GM19395 (cell line): ENCODE results near the gene KMT2D.

Experiments
- ATAC-seq: cut with Tn5 transposase; IDR thresholded peaks from one replicate; pipeline ENCODE4 v1.9.1; 2021; ENCODE audit warnings: mild to moderate bottlenecking, moderate library complexity; ENCODE audit not compliant: unreplicated experiment

Gene KMT2D

DNA sequence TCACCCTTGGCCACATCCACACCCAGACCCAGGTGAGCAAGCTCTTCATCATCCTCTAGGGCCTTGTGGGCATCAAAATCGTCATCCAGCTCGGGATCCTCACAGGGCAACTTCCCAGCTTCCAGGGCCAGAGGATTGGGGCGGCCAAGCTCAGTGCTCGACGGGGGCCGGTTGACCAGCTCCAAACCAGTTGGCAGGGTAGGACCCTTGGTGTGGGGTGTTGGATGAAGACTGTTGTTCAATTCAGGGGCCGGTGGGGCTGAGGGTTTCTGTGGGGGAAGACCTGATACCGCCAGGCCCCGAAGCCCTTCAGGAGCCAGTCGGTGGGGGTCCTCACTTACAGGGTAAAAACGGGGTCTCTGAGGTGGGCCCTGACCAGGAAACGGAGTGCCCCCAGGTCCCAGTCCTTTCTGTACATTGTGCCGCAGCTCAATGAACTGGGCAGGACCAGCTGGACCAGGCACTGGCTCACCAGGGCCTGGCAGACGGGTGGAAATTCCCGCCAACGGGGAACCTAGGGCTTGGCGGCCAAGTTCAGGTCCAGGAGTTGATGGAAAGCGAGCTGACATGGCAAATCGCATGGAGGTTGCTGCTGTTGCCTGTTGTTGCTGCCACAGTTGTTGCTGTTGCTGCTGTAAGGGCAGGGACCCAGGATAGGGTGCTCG lies 22.2 kb downstream of the KMT2D start:
- ATAC-seq = no peak

DNA sequence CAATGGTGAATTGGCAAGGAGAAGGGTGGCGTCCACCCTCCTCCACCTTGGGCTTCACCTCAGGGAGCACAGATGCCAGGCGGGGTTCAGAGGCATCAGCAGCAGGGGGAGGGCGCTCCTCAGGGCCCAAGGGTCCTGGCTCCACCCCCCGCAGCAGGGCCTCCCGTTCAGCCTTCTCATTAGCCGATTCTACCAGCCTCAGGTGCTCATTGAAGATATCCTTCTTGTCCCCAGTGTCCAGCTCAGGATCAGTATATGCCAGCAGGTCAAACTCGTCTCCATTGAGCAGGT lies 22.7 kb downstream of the KMT2D start:
- no peak for ATAC-seq

DNA sequence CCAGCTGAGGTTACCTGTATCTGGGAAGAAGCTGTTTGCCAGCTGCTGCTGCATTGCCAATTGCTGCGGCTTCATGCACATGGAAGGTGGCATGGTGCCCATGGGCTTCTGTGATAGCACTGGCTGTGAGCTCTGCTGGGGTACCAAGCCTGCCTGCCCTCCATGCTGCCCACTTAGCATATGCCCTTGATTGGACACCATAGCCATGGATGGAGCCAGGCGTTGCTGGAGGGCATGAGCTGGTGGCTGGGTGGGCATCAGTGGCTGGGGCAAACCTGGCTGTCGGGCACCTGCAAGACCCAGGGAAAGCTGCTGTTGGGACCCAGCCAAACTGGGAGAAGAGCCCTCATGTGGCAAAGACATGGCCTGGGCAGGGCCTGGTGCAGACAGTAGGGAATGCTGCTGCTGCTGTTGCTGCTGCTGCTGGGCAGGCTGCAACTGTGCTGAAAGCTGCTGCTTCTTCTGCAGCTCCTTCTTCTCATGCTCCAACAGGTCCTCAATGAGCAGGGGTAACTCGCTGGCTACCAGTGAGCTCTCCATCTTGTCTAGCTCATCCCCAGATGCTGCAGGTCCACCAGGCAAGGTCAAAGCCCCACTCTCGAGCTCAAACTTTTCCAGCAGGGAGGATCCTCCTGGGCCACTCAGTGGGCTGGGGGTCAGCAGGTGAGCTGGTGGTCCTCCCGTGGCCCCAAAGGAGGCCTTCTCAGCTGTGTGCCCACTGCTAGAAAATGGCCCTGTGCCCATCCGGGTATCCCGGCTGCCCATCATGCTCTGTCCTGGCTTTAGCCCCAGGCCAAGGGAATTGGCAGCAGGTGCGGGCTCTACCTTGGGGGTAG lies 23.3 kb downstream of the KMT2D start:
- no peak for ATAC-seq

DNA sequence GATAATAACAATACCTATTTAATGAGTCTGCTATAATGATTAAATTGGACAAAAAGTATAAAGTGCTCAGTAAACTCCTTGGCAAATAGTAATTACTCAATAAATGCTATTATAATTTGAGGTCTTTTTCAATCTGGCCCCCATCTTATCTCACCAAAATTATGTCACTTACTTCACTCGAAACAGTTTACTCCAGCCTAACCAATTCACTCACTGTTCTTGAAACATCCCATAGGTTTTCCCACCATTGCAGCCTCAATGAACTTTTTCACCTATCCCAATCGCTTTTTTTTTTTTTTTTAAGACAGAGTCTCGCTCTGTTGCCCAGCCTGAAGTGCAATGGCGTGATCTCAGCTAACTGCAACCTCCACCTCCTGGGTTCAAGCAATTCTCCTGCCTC lies 24.6 kb downstream of the KMT2D start:
- no peak for ATAC-seq

DNA sequence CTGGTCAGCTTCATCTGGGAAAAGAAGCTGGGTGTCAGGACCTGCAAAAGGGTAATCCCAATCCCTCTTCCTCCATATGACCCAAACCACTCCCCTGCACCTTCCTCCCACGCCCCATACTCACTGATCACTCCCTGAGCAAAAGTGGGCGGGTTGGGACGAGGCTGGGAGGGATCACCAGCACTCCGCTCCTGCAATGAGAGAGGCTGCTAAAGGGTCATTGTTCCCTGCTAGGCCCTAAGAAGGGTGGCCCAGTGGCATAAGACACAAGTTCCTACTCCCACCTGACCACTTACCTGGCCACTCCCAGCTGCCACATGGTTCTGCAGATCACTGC lies 26.3 kb downstream of the KMT2D start:
- no peak for ATAC-seq

DNA sequence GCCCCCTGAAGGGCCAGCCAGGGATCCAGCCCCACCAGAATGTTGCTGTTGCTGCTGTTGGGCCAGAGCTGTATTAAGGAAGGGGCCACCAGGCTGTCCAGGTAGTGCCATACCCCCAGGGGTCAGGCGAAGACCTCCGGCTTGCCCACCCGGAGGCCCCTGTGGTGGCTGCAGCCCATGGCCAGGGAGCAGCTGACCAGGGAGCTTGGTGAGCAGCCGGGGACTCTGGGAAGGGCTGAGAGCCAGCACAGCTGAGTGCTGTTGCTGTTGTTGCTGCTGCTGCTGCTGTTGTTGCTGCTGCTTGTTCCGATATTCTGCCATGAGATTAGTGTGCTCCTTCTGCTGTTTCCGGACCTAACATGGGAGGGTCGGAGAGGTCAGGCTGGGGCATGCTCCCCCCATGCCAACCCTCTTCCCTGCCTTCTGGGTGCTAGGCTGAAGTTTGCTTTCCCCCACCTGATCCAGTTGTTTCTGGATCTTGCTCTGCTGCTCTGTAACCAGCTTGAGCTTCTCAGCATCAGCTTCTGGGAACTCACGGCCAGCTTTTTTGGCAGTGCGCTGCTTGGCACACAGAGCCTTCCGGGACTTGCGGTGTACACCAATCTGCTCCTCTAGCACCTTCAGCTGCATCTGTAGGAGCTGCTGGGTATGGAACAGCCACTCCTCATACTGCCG lies 26.8 kb downstream of the KMT2D start:
- no peak for ATAC-seq

DNA sequence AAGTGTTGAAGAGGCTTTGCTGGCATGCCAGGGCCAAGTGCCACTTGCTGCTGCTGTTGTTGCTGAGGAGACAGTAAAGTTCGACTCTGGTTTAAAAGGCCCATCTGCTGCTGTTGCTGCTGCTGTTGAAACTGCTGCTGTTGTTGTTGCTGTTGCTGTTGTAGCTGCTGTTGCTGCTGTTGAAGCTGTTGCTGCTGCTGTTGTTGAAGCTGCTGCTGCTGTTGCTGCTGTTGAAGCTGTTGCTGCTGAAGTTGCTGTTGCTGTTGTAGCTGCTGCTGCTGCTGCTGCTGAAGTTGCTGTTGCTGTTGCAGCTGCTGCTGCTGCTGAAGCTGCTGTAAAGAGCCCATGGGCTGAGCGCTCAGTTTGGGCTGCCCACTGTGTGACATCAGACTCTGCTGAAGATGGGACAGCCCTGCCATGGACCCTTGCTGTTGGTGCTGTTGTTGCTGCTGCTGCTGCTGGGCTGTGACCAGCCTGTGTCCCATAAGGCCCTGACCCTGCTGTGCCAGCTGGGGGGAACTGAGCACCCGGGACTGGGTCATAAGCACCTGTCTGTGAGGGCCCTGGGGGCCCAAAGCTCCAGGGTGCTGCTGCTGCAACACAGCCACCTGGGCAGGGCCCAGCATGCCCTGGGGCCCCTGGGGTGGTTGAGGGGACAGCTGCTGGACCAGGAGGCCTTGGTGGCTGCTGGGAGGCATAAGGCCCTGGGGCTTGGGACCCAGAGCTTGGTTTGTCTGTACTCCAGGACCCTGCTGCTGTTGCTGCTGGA lies 27.7 kb downstream of the KMT2D start:
- ATAC-seq = no peak

DNA sequence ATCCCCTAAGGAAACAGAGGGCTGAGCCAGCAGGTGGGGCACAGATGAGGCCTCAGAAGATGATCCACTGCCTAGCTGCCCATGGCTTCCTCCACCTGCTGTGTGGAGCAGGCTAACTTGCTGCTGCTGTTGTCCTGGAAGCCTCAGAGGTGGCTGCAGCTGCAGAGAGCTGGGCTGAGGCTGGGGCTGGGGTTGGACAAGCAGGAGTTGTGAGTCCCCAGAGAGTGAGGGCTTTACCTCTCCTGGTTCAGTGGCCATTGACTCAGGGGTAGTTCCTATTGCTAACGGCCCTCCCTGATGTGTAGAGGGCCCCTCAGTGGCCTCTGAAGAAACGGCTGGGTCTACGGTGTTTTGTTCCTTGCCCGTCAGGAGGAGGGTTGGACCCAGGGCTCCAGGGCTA lies 28.3 kb downstream of the KMT2D start:
- ATAC-seq = no peak

DNA sequence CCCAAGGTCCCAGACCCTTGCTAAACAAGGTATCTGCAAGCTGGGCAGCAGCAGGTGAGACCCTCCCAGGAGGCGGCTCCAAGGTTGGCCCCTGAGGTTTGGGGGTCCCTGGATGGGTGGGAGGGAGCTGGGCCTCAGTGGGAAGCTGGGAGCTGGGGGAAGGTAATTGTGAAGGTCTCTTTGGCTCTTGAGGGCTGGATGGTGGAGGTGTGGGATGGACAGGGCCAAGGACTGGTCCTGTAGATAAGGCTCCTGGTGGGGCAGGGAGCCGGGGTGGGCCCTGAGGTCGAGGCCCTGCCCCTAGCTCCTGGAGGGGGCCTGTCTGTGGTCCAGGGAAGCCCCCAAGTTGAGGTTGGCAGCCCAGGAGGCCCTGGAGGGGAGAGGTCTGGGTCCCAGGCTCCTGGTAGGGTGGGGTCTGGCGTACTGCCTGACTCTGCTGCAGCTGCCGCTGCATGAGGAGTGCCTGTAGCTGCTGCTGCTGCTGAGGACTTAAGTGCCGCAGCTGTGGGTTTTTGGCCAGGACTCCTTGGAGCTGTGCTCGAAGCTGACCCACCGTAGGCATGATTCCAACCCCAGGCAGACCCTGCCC lies 28.9 kb downstream of the KMT2D start:
- no peak for ATAC-seq

DNA sequence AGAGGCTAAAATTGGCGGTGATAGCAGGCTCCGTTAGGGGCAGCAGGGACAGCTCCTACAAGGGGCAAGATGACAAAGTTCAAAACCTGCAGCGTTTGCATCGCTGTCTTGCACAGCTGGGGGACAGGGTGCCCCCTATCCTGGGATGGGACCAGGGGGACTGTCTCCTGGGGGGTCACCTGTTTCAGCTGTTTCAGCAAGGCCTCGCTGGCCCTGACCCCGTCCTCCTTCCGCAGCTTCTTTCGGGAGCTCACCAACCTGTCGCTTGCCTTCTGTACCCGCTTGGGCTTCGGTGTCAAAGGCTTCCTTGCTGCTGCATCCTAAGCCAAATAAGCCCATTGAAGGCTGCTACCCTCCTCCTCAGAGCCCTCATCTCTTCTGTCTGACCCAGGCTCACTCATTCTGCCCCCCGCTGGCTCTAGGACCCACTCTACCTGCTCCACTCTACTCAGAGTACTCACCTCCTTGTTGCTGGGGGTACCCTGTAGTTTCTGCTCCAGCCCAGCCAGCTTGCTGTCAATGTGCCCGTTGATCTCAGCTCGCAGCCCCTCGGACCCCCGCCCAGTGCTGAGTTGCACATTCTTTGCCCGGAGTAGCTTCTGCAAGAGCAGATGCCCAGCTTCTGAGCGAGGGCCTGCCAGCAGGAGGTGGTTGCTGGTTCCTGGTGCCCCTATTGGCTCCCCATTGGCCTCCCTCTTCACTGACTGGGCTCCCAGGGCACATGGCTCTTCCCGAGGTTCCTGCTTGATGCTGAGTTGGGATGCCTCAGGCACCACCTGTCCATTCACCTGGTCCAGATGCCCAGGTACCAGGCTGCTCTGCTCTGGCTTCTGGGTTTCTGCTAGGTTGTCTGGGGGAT lies 29.7 kb downstream of the KMT2D start:
- no peak for ATAC-seq

DNA sequence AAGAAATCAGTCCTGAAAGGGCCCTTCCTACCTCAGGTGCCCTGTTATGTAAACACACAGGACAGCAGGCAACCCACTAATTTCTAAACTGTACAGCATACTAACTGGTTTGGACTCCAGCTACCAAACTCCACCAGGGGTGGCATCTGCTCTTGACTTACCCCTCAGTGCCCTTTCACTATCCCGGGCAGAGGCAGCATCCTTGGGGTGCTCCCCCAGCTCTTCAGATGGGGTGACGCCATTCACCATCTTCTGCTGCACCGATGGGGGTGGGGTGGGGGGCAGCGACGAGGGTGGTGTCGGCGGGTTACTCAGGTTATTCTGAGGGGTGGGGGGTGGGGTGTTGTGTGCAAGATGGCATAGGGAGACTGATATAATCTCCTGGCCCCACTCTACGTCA lies 30.5 kb downstream of the KMT2D start:
- ATAC-seq = no peak

DNA sequence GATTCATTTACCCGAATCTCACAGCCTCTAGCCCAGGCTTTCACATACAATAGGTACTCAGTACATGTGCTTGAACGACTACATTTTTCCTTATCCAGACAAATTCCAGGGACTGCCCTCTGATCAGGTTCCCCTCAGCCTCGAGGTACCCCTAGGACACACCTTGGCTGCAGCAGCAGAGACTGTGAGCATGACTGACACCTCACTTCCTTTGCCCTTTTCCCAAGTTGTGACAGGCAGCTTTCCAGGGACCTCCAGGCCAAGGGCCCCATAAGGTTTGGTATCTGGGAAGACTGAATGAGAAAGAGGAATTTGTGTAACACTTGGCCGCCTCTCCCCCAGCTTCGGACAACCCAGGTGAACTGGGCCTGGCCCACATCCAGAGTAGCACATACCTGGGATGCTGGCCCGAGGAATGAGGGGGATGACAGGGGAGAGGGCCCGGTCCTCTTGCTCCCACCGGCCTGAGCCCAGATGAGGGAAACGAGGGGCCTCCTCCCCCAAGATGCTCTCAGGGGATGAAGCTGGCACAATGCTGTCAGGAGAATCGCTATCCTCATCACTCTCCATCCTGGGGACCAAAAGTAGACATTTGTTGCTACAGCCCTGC lies 31.8 kb downstream of the KMT2D start:
- ATAC-seq = no peak

DNA sequence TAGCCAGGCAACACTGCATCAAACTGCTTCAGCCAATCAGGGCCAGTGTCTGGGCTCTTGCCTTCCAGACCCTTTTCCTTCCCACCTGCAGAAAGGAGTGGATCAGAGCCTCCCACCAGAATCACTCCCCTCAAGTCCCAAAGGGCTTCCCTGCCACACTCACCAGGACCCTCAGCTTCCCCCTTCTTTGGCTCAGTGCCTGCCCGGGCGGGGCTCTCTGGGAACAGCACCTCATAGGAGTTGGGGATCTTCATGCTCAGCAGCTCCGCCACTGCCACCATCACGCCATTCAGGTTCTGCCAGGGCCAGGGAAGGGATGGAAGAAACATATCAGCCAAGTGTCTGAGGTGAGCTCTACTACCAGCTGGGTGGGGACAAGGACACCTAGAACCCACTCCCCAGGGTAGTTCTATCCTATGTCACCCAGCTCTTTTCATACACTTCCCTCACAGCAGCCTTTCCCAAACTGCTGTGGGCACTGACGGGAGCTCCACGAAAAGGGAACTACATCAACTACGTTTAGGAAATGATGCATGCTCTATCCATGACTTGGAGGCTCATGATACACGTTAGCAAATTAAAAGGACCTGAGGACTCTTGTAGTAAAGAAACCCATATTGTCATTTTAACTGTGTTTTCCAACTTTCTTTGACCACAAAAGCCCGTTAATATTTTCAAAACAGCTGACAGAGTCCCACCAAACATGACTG lies 32.6 kb downstream of the KMT2D start:
- ATAC-seq = no peak

DNA sequence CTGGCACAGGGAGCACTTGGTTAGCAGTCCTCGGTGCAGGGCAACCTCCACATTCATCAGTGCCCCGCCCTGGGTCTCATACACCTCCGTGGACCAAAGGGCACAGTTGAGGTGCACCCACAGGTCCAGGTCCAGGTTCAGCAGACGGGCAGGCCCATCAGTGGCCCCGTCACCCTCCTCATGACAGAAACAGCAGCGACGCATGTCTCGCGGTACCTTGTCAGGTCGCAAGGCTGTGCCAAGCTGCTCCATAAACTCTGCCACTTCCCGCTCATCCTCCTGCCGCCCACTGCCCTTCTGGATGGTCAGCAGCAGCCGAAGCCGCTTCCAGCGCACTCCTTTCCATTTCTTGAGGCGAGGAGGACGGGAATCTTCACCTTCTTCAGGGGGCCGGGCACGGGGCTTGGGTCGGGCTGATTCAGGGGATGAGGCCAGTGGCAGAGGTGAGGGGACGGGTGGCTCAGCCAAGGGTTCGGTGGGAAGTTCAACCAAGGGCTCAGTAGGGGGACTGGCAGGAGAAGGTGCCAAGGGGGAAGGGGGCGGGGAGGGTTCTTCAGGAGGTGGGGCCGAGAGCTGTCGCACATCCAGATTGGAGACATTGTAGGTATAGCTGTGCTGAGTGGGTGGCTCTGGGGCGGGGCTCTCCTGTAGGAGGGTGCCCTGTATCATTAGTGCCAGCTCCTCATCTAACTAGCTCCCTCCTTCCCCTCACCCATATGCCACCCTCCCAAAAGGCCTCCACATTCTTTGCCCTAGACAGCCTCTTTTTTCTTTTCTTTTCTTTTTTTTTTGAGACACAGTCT lies 33.7 kb downstream of the KMT2D start:
- no peak for ATAC-seq

DNA sequence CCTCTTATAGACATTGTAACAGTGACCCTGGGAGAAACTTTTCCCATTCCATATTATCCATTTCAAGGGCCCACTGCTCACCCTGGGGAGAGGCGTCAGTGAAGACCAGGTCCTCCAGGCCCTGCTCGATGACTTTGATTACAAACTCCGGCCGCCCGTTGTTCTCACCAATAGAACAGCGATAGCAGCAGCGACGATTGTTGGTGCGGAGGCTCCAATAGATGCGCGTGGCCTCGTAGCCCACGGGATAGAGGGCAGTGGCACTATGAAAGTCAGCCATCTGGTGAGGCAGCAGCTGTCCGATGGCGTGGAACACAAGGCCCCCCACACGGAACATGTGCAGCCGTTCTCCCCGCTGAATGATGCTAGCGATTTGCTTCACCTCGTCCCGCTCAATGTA lies 34.5 kb downstream of the KMT2D start:
- no peak for ATAC-seq

DNA sequence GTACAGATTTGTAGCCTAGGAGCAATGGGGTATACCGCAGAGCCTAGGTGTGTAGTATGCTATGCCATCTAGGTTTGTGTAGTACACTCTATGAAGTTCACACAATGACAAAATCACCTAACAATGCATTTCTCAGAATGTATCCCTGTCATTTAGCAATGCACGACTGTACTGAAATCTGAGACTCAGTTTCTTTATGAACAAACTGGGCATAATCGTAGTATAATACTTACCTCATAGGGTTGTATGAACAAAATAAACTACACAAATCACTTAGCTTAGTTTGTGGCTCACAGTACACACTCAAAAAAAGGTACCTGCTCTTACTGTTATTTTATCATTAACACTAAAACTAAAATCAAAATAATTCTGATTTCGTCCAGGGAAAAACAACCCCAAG lies 35.1 kb downstream of the KMT2D start:
- ATAC-seq = no peak

DNA sequence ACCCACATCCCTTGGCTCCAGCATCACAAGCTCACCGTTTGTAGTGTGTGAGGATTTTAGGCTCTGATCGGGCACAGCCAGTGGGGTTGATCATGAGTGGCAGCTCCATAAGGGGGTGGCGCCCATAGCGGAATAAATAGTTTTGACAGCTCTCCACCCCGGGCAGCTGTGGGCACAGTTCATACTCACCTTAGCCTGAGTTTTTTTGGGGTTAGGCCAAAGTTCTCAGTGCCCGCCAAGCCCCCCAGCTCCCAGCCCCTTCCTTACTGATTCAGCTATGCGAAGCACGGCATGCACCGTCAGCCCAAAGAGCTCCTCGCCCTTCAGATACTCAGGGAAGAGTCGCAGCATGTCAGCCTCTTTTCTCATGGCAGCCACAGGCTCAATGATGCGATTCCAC lies 36.1 kb downstream of the KMT2D start:
- ATAC-seq = no peak

DNA sequence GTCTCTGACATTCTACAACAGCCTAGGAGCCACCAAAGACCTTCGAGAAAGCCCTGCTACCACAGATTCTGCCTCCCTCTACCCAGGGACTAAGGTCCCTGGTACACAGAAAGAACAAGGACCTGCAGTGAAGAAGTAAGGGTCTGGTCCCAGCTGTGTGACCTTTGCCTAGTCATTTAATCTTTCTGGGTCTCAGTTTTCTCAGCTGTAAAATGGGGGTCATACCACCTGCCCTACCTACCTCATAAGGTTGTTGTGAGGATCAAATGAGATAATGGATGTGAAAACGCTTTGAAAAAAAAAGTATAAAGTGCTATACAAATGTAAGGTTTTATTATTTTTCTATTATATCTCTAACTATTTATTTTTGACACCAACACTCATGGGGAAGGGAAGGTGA lies 36.8 kb downstream of the KMT2D start:
- ATAC-seq = no peak
